AG09309 (cell line): ENCODE measurements around the gene DLG2.

Experiments
- DNase-seq: peaks from one replicate; pipeline ENCODE4 v3.0.0-alpha.2; 2010; ENCODE audit warnings: low read depth
- H3K4me3 ChIP-seq: 2 replicates; pipeline ENCODE4 v1.5.1; 2011; ENCODE audit warnings: mild to moderate bottlenecking, low read depth, low read length, moderate library complexity; ENCODE audit not compliant: control insufficient read depth
- CTCF ChIP-seq: IDR thresholded peaks from 2 replicates; pipeline ENCODE4 v1.5.1; 2011; ENCODE audit warnings: mild to moderate bottlenecking, low read depth, low read length, inconsistent platforms; ENCODE audit not compliant: insufficient read depth, control insufficient read depth; ENCODE audit errors: missing control alignments

DLG2 gene

GRCh38 chr11:84024266-84024665 lies 1602.9 kb downstream of the DLG2 start:
- no peak overlapping the region for H3K4me3 ChIP-seq
- no peak for DNase-seq
- TF ChIP-seq CTCF: no peak

GRCh38 chr11:84022695-84023094 lies 1604.4 kb downstream of the DLG2 start:
- no peak for DNase-seq
- H3K4me3 ChIP-seq: no peak overlapping the region
- TF ChIP-seq CTCF: no peak

- TF ChIP-seq CTCF: no peak
- H3K4me3 ChIP-seq: no peak overlapping the region
- no peak for DNase-seq
Observed at GRCh38 chr11:84022201-84022600, 1604.9 kb downstream of the DLG2 start.

- DNase-seq: no peak
- no peak for TF ChIP-seq CTCF
- no peak overlapping the region for H3K4me3 ChIP-seq
Observed at GRCh38 chr11:84021291-84021690, 1605.9 kb downstream of the DLG2 start.

GRCh38 chr11:84019571-84020194 lies 1607.5 kb downstream of the DLG2 start:
- H3K4me3 ChIP-seq: no peak overlapping the region
- TF ChIP-seq CTCF: no peak
- peak; percentile 24 for DNase-seq

GRCh38 chr11:84014539-84014938 lies 1612.6 kb downstream of the DLG2 start:
- no peak overlapping the region for H3K4me3 ChIP-seq
- no peak for DNase-seq
- no peak for TF ChIP-seq CTCF
